ENCODE measurements around the gene PXMP4. TPM values are rescaled to one million over a fixed set of nuclear protein-coding genes. Genes with fewer than 3 reads are reported as not detected.
A peak's percentile ranks its signal among the peaks of the same experiment; 100 is the strongest.

Gene PXMP4
- total RNA-seq, 1 donor = 7.6 TPM

DNA sequence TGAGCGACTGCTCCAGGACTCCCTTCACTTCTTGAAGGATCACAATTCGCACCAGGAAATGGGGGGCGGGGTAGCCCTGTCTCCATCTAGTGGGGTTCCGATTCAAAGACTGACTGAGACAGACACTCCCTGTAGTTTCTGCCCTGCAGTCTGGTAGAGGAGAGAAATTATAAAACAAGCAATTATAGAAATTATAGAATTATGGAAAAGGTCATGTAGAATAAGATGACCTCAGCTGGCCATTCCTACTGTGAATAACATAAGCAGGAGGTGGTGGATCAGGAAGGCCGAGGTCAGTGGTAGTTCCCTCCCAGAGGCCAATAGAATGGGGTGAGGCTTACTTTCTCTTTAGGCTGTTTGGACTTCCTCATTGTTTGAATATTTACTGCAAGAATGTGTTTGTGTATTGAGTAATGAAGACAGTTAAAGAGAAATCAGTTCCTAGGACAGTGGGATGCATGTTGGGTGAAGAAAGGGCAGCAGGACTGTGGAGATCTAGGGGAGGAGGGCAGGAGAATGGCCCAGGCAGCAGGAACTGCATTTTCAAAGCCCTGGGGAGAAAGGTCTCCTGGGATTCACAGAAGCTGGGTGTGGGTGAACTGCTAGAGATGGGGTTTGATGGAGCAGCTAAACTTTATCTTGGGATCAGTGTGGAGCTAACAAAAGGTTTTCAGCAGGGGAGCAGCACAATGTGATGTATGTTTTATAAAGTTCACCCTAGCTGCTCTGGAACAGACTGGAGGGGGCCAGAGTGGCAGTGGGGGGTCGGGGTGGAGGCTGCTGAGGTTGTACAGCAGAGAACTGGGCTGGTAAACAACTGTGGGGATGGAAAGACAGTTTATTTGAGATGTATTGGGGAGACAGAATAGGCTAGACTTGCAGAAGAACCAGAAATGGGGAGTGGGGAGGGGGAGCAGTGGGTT lies 13.8 kb upstream of the PXMP4 start:
- no peak for TF ChIP-seq CTCF (IDR thresholded peaks at IDR 0.05; ENCODE audit: insufficient read depth, low read length)
- H3K4me3 ChIP-seq (ENCODE audit: low read depth, low read length) = no peak overlapping the region
- DNase-seq (ENCODE audit: low read depth) = peak; percentile 81

DNA sequence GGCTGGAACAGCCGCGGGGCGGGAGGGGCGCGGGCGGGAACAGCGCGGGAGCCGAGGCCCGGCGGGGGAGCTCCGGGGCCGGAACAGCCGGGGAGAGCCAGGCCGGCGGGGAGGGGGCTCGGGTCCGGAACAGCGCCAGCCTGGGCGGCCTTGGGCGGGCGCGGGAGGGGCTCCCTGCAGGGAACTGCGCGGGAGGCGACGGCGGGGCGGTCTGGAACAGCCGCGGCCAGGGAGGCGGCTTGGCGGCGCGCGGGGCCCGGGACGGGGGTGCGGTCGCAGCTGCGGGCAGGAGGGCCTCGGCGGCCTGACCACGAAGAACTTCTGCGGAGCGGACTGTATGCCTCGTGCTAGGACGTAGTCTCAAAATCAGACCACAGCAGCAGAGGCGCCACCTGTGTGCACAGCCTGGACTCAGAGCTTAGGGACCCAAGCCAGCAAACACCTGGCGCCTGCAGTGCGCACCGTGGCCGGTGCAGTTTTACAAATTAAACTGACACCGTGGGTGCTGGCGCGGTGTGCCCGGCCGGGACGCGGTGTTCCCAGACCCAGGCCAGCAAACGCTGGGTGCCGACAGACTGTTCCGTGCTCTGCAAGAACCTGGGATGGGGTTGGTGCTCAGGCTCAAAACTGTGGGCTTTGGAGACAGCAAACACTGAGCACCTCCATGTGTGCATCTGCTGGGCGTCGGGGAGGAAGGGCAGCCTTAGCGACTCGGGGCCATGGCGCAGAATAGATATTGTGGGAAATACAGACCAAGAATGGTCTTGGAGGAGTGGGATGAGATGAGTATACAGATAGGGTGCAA lies 12.3 kb upstream of the PXMP4 start:
- TF ChIP-seq CTCF (IDR thresholded peaks at IDR 0.05; ENCODE audit: insufficient read depth, low read length) = no peak
- DNase-seq (ENCODE audit: low read depth) = peak; percentile 78
- peak overlapping the region; percentile 71 for H3K4me3 ChIP-seq (ENCODE audit: low read depth, low read length)

GRCh38 chr20:33731693-33732165 lies 11.6 kb upstream of the PXMP4 start, which contains the start of gene ZNF341:
TSS of gene ZNF341 (plus strand) at chr20:33731996. CDS start at chr20:33732022, 26 bp downstream.
- H3K4me3 ChIP-seq (ENCODE audit: low read depth, low read length) = peak within 1 kb of the TSS; percentile 71
- no peak for DNase-seq (ENCODE audit: low read depth)
- TF ChIP-seq CTCF (IDR thresholded peaks at IDR 0.05; ENCODE audit: insufficient read depth, low read length) = peak; percentile 79

DNA sequence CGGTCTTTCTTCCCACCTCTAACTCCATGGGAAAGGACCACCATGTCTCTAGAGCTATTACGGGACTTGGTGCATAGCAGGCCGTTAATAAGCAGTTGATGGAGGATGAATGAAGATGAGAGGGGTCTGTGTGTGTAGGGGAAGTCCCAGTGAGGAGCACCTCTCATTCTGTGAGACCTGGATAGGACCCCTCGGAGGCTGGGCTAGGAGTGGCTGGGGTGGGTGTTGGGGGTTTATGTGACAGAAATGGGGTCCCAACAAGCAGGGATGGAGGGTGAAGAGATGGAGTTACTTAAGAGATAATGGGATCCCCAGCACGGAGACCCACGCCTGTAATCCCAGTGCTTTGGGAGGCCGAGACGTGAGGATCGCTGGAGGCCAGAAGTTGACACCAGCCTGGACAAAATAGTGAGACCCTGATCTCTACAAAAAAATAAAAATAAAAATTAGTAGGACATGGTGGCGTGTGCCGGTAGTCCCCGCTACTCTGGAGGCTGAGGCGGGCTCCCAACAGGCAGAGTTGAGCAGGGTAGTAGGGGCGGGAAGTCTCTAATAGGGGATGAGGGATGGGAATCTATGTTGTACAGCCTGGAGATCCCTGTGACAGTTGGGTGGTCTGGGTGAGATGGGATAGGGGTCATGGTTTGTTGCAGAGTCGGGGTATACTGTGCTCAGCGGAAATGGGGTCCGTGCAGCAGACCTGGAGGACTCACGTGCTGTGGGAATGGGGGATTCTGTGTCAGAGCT lies 11.0 kb upstream of the PXMP4 start:
- TF ChIP-seq CTCF (IDR thresholded peaks at IDR 0.05; ENCODE audit: insufficient read depth, low read length) = no peak
- no peak for DNase-seq (ENCODE audit: low read depth)
- peak overlapping the region; percentile 70 for H3K4me3 ChIP-seq (ENCODE audit: low read depth, low read length)

GRCh38 chr20:33729101-33729500 lies 9.0 kb upstream of the PXMP4 start:
- TF ChIP-seq CTCF (IDR thresholded peaks at IDR 0.05; ENCODE audit: insufficient read depth, low read length) = no peak
- DNase-seq (ENCODE audit: low read depth) = no peak

GRCh38 chr20:33728463-33728862 lies 8.4 kb upstream of the PXMP4 start:
- no peak for TF ChIP-seq CTCF (IDR thresholded peaks at IDR 0.05; ENCODE audit: insufficient read depth, low read length)
- H3K4me3 ChIP-seq (ENCODE audit: low read depth, low read length) = no peak overlapping the region
- no peak for DNase-seq (ENCODE audit: low read depth)

More at GRCh38 chr20:33729101-33729500, 9.0 kb upstream of the PXMP4 start:
- H3K4me3 ChIP-seq (ENCODE audit: low read depth, low read length) = no peak overlapping the region
